ENCODE measurements around the gene KRTAP12-2.
"Not testable (repeated sequence)": the region's sequence is repeated elsewhere in the genome, so short reads cannot be mapped to it uniquely, and the experiment has no call there.

The KRTAP12-2 gene

DNA sequence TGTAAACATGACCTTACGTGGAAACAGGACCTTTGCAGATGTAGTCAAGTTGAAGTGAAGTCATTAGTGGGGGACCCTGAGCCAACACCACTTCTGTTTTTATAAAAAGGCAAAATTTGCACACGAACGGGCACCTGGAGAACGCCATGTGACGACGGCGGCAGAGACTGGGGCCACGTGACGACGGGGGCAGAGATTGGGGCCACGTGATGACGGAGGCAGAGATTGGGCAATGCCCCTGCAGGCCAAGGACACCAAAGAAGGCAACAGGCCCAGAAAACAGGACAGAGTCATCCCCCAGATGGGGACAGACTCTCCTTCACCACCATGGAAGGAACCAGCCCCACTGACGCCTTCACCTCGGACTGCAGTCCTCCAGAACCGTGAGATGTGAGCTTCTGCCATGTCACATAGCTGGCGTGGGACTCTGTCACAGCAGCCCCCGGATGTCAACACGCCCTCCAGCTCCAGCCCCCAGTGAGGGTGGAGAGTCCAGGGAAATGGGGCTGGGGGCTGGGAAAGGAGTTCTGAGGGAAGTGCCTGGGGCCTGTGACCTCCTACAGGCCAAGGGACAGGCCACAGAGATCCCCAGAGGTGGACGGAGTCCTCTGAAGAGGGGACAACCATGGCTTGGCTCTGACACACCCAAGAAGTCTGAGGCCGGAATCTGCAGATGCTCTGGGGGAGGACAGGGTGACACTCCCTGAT, 16.3 kb downstream of the KRTAP12-2 start:
- no peak for DNase-seq (ENCODE audit: low read depth in 2 of 2)

DNA sequence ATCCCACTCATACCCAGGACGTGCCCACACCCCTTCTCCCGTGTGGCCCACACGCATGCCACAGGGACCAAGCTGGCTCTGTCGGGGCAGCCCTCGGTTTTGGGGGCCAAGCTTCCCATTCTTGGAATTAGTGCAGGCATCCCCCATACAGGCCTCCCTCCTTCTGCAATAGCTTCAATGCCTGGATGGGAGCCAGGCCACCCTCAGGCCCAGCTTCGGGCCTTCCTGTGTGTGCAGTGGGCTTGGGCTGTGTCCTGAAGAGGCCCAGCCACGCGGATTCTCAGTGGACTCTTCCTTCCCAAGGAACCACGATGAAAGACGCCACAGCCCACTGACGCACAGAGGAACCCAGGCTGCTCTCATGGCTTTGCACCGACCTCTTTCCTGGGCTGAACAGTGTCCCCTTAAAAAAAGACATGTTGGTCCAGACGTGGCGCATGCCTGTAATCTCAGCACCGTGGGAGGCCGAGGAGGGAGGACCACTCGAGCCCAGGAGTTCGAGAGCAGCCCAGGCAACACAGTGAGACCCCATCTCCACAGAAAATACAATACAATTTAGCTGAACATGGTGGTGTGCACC, 17.1 kb downstream of the KRTAP12-2 start:
- no peak for DNase-seq (ENCODE audit: low read depth in 2 of 2)

- no peak for DNase-seq (ENCODE audit: low read depth in 2 of 2)
Measured at GRCh38 chr21:44648557-44649311, 18.0 kb downstream of the KRTAP12-2 start.

- DNase-seq (ENCODE audit: low read depth in 2 of 2) = no peak
Measured at GRCh38 chr21:44647222-44647552, 19.5 kb downstream of the KRTAP12-2 start.

DNA sequence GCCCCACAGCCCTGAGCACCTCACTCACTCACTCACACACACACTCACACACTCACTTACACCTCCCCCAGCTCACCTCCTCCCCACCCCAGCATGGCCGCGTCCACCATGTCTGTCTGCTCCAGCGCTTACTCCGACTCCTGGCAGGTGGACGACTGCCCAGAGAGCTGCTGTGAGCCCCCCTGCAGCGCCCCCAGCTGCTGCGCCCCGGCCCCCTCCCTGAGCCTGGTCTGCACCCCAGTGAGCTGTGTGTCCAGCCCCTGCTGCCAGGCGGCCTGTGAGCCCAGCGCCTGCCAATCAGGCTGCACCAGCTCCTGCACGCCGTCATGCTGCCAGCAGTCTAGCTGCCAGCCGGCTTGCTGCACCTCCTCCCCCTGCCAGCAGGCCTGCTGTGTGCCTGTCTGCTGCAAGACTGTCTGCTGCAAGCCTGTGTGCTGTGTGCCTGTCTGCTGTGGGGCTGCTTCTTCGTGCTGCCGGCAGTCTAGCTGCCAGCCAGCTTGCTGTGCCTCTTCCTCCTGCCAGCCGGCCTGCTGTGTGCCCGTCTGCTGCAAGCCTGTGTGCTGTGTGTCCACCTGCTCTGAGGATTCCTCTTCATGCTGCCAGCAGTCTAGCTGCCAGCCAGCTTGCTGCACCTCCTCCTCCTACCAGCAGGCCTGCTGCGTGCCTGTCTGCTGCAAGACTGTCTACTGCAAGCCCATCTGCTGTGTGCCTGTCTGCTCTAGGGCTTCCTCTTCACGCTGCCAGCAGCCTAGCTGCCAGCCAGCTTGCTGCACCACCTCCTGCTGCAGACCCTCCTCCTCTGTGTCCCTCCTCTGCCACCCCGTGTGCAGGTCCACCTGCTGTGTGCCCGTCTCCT, 20.1 kb downstream of the KRTAP12-2 start, which contains the start of gene KRTAP10-11:
KRTAP10-11 (plus strand) TSS at position 49 of the 856 bp plus-strand sequence; CDS start at position 94, 45 bp downstream.
- not testable (repeated sequence) for DNase-seq (ENCODE audit: low read depth in 2 of 2)

- no peak for DNase-seq (ENCODE audit: low read depth in 2 of 2)
Measured at GRCh38 chr21:44644878-44645277, 21.8 kb downstream of the KRTAP12-2 start.

- no peak for DNase-seq (ENCODE audit: low read depth in 2 of 2)
Measured at GRCh38 chr21:44643741-44644310, 22.9 kb downstream of the KRTAP12-2 start.

DNA sequence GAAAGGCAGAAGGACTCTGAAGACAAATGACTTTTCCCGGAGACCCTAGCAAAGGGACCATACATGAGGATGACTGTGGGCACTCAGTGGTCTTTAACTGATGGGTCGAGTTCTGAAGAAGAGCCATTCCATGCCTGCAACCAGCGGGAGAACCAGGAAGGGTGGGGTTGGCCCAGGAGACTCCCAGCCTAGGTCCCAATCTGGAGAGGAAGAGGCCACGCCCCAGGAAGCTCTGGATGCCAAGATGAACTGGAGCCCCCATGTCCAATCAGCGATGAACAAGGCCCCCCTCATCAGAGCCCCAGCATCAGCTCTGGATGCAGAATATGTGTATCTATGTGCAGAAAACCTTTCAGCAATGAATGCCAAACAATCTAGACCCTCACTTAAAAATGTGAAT, 26.0 kb downstream of the KRTAP12-2 start:
- DNase-seq (ENCODE audit: low read depth in 2 of 2) = no peak

DNA sequence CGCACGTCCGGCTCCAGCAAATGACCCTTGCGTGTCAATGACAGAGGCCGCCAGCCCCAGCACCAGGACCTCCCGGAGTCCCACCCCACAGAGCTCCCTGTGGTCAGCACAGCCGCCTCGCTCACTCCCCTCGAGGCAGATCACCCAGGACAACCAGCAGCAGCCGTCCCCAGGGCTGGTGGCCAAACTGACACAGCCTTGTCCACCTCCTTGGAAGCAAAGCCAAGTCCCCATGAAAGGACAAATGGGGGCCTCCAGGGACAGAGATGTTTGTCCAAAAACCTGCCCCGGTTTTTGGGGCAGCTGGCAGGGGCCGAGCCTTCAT, 27.4 kb downstream of the KRTAP12-2 start:
- no peak for DNase-seq (ENCODE audit: low read depth in 2 of 2)

DNA sequence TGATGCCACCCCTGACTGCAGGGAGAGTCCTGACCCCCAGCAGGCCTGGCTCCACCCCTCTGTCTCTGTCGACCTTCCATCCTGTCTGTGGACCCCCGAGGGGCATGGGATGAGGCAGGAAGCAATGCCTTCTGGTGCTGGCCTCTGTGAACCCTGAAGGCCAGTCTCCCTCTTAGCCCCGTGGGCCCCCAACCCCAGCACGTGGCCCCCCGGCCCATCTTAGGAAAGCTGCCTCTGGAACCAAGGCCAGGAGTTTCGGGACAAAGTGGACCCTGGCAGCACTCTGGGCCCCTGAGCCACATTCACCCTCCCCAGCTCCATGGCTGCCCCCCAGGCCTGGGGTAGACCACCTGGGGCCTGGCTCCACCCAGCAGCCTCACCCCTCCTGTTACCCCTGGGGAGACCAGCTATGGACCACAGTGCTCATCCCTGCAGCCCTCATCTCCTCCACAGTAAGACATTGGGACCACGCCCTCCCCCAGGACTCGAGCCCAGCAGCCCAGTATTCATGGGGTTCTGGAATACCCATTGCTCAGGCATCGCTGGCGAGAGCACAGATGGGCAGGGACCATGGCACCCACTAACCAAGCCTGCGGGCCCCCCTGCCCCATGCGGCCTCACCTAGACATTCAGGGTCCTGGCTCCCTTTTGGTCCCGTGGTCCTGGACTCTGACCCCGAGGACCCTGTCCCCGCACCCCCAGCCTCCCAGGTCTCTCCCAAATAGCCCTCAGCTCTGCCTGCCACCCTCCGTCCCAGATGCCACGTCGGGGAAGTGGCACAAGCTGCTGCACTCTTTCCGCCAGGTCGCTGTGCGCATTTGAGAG, 28.0 kb downstream of the KRTAP12-2 start:
- DNase-seq (ENCODE audit: low read depth in 2 of 2) = not testable (repeated sequence)

DNA sequence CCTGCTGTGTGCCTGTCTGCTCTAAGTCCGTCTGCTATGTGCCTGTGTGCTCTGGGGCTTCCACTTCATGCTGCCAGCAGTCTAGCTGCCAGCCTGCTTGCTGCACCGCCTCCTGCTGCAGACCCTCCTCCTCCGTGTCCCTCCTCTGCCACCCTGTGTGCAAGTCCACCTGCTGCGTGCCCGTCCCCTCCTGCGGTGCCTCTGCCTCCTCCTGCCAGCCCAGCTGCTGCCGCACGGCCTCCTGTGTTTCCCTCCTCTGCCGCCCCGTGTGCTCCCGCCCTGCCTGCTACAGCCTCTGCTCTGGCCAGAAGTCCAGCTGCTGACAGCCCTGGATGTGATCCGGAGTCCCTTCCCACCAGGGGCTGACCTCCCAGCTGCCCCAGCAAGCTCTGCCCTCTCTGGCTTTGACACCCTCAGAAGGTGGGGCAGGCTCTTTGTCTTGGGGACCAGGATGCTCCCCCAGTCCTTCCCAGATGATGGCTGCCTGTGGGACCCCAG, 28.8 kb downstream of the KRTAP12-2 start:
- DNase-seq (ENCODE audit: low read depth in 2 of 2) = not testable (repeated sequence)

- DNase-seq (ENCODE audit: low read depth in 2 of 2) = no peak
Measured at GRCh38 chr21:44637018-44637850, 29.5 kb downstream of the KRTAP12-2 start, which contains the start of gene KRTAP10-10. TSS of gene KRTAP10-10 (plus strand) at chr21:44637356. CDS start at chr21:44637418, 62 bp downstream.

GRCh38 chr21:44636209-44637017, 30.3 kb downstream of the KRTAP12-2 start:
- no peak for DNase-seq (ENCODE audit: low read depth in 2 of 2)

DNA sequence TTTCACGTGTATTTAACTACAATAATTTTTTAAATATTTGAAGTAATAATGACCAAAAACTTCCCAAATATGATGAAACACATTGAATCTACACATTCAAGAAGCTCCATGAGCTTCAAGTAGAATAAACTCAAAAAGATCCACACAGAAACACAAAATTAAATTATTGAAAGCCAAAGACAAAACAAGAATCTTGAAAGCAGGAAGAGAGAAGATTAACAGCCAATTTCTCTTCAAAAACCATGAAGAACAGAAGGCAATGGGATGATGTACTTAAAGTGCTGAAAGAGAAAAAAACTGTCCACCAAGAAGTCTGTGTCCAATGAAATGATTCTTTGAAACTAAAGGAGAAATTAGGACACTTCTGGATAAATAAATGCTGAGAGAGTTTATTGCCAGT, 34.7 kb downstream of the KRTAP12-2 start:
- no peak for DNase-seq (ENCODE audit: low read depth in 2 of 2)

- DNase-seq (ENCODE audit: low read depth in 2 of 2) = no peak
Measured at GRCh38 chr21:44630440-44630839, 36.3 kb downstream of the KRTAP12-2 start.

DNA sequence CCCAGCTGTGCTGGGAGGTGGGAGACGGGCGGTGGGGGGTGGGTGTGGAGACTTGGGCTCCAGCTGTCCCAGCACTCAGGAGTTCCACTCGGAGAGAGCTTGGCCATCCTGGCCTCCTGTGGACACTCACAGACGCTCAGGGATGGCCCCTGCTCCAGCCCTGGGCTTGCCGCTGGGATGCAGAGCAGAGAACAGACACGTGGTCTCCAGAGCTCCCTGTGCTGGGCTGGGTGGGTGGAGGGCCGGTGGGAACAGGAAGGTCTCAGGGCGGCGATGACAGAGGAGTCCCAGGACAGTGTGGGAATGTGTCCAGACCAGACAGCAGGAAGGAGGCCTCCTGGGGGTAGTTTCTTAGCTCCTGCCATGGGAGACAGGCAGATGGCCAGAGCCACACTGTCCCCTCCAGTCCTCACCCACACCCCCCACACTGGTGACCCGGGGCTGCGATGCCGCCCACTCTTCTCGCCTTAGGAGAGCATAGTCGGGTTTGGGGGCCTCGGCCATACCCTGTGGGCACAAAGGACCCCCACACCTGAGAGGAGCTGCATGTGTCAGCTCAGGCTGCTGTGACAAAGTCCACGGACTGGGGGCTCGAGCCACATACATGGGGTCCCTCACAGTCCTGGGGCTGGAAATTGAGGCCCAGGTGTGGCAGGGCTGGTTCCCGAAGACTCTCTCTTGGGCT, 37.9 kb downstream of the KRTAP12-2 start:
- DNase-seq (ENCODE audit: low read depth in 2 of 2) = no peak

DNA sequence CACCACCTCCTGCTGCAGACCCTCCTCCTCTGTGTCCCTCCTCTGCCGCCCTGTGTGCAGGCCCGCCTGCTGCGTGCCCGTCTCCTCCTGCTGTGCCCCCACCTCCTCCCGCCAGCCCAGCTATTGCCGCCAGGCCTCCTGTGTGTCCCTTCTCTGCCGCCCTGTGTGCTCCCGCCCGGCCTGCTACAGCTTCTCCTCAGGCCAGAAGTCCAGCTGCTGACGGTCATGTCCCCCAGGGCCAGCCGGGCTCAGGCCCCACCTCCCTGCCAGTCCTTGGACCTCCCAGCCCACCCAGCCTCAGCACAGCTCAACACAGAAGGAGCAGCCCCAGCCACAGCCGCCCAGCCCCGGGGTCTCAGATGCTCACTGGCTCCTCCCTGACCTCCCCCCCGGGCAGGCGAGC, 38.9 kb downstream of the KRTAP12-2 start:
- not testable (repeated sequence) for DNase-seq (ENCODE audit: low read depth in 2 of 2)

GRCh38 chr21:44627181-44627822, 39.4 kb downstream of the KRTAP12-2 start:
- not testable (repeated sequence) for DNase-seq (ENCODE audit: low read depth in 2 of 2)
